IgD-negative memory B cell (primary cell): ENCODE measurements around the gene CISD3. TPM values are rescaled to one million over a fixed set of nuclear protein-coding genes. Genes with fewer than 3 reads are reported as not detected.
"Not testable (repeated sequence)": the region's sequence is repeated elsewhere in the genome, so short reads cannot be mapped to it uniquely, and the experiment has no call there.

Source experiments
- H3K27ac Mint-ChIP-seq, 3 donors: one replicate each; pipeline ENCODE4 v1.8.0; 2020 to 2022; ENCODE audit warnings: mild to moderate bottlenecking in 3 of 3, mixed read lengths in 3 of 3, moderate library complexity in 1 of 3
- H3K27me3 Mint-ChIP-seq: one replicate; pipeline ENCODE4 v1.8.0; 2021; ENCODE audit warnings: mixed read lengths
- H3K36me3 Mint-ChIP-seq: one replicate; pipeline ENCODE4 v1.8.0; 2020; ENCODE audit warnings: mild to moderate bottlenecking, mixed read lengths
- H3K4me1 Mint-ChIP-seq, 3 donors: one replicate each; pipeline ENCODE4 v1.8.0; 2020 to 2022; ENCODE audit warnings: mixed read lengths in 3 of 3, mild to moderate bottlenecking in 1 of 3
- H3K4me3 Mint-ChIP-seq, 4 donors: one replicate each; pipeline ENCODE4 v1.8.0; 2020 to 2022; ENCODE audit warnings: mild to moderate bottlenecking in 4 of 4, mixed read lengths in 4 of 4, moderate library complexity in 3 of 4
- H3K9me3 Mint-ChIP-seq, 3 donors: one replicate each; pipeline ENCODE4 v1.8.0; 2020 to 2021; ENCODE audit warnings: mixed read lengths in 3 of 3, mild to moderate bottlenecking in 1 of 3
- polyA plus RNA-seq: library from polyadenylated mRNA; unstranded; fragments of 300-500 nt; fragmentation: Illumina TruSeq; gene quantifications from one replicate; pipeline ENCODE4 v1.2.3, GENCODE V29; 2021

CISD3 gene
- polyA plus RNA-seq, 1 donor from 2014 or later = 29.1 TPM

- Mint-ChIP-seq H3K27me3 (no peaks in the 10 kb centered on the region), H3K4me3 (no peak overlapping the region), H3K27ac (peak overlapping the region in 1 of 3 donors; percentile 86), H3K9me3 (no peaks in the 10 kb centered on the region), H3K4me1 (peaks cover 1 to 14% (median 8%) of the 10 kb centered on the region in 3 donors), H3K36me3 (peaks cover 2% of the 10 kb centered on the region)
Measured at GRCh38 chr17:38713456-38714075, 16.6 kb upstream of the CISD3 start.

GRCh38 chr17:38715216-38715943 lies 14.8 kb upstream of the CISD3 start:
- Mint-ChIP-seq H3K36me3 (peaks cover 2% of the 10 kb centered on the region), H3K27me3 (no peaks in the 10 kb centered on the region), H3K4me1 (peaks cover 4 to 5% (median 5%) of the 10 kb centered on the region in 3 donors), H3K27ac (peak overlapping the region in 2 of 3 donors; percentile 73 to 89), H3K4me3 (no peak overlapping the region), H3K9me3 (no peaks in the 10 kb centered on the region)

GRCh38 chr17:38716368-38717005 lies 13.7 kb upstream of the CISD3 start:
- Mint-ChIP-seq H3K9me3 (no peaks in the 10 kb centered on the region), H3K36me3 (peaks cover 2% of the 10 kb centered on the region), H3K4me3 (no peak overlapping the region), H3K4me1 (peaks cover 5 to 14% (median 5%) of the 10 kb centered on the region in 3 donors), H3K27me3 (no peaks in the 10 kb centered on the region), H3K27ac (no peak overlapping the region)

GRCh38 chr17:38717139-38717745 lies 12.9 kb upstream of the CISD3 start:
- Mint-ChIP-seq H3K27ac (no peak overlapping the region), H3K9me3 (no peaks in the 10 kb centered on the region), H3K4me1 (peaks cover 5 to 14% (median 5%) of the 10 kb centered on the region in 3 donors), H3K36me3 (peaks cover 2% of the 10 kb centered on the region), H3K27me3 (no peaks in the 10 kb centered on the region), H3K4me3 (no peak overlapping the region)

- H3K4me3 Mint-ChIP-seq = no peak overlapping the region
- peaks cover 5 to 14% (median 9%) of the 10 kb centered on the region in 3 donors for H3K4me1 Mint-ChIP-seq
- H3K9me3 Mint-ChIP-seq = no peaks in the 10 kb centered on the region
- peak overlapping the region in 1 of 3 donors; percentile 56 for H3K27ac Mint-ChIP-seq
- H3K36me3 Mint-ChIP-seq = peaks cover 4% of the 10 kb centered on the region
- no peaks in the 10 kb centered on the region for H3K27me3 Mint-ChIP-seq
Measured at GRCh38 chr17:38719289-38719942, 10.7 kb upstream of the CISD3 start.

GRCh38 chr17:38719943-38720641 lies 10.0 kb upstream of the CISD3 start:
- Mint-ChIP-seq H3K36me3 (peaks cover 2% of the 10 kb centered on the region), H3K9me3 (no peaks in the 10 kb centered on the region), H3K4me1 (peaks cover 3 to 14% (median 4%) of the 10 kb centered on the region in 3 donors)

GRCh38 chr17:38720941-38721340 lies 9.2 kb upstream of the CISD3 start:
- no peaks in the 10 kb centered on the region for H3K27me3 Mint-ChIP-seq
- H3K36me3 Mint-ChIP-seq = peaks cover 2% of the 10 kb centered on the region
- H3K9me3 Mint-ChIP-seq = no peaks in the 10 kb centered on the region
- peaks cover 3 to 14% (median 8%) of the 10 kb centered on the region in 3 donors for H3K4me1 Mint-ChIP-seq
- peak overlapping the region in 1 of 3 donors; percentile 79 for H3K27ac Mint-ChIP-seq
- H3K4me3 Mint-ChIP-seq = peak overlapping the region in 1 of 4 donors; percentile 15

More at GRCh38 chr17:38719943-38720641, 10.0 kb upstream of the CISD3 start:
- no peak overlapping the region for H3K27ac Mint-ChIP-seq
- no peaks in the 10 kb centered on the region for H3K27me3 Mint-ChIP-seq
- no peak overlapping the region for H3K4me3 Mint-ChIP-seq

- Mint-ChIP-seq H3K27ac (no peak overlapping the region), H3K27me3 (no peaks in the 10 kb centered on the region)
Measured at GRCh38 chr17:38721802-38722201, 8.3 kb upstream of the CISD3 start.

GRCh38 chr17:38724337-38724988 lies 5.7 kb upstream of the CISD3 start:
- Mint-ChIP-seq H3K27me3 (no peaks in the 10 kb centered on the region), H3K4me3 (no peak overlapping the region), H3K27ac (peak overlapping the region in 1 of 3 donors; percentile 48), H3K36me3 (peaks cover 2% of the 10 kb centered on the region), H3K4me1 (peaks cover 20 to 28% (median 25%) of the 10 kb centered on the region in 3 donors), H3K9me3 (no peaks in the 10 kb centered on the region)

More at GRCh38 chr17:38721802-38722201, 8.3 kb upstream of the CISD3 start:
- Mint-ChIP-seq H3K9me3 (no peaks in the 10 kb centered on the region), H3K4me1 (peaks cover 5 to 14% (median 8%) of the 10 kb centered on the region in 3 donors), H3K36me3 (peaks cover 2% of the 10 kb centered on the region), H3K4me3 (no peak overlapping the region)

GRCh38 chr17:38725066-38725465 lies 5.1 kb upstream of the CISD3 start:
- H3K27ac Mint-ChIP-seq = peak overlapping the region in 2 of 3 donors; percentile 13 to 48
- no peaks in the 10 kb centered on the region for H3K9me3 Mint-ChIP-seq
- H3K4me1 Mint-ChIP-seq = peaks cover 20 to 29% (median 26%) of the 10 kb centered on the region in 3 donors
- H3K27me3 Mint-ChIP-seq = no peaks in the 10 kb centered on the region
- H3K36me3 Mint-ChIP-seq = peaks cover 2% of the 10 kb centered on the region
- no peak overlapping the region for H3K4me3 Mint-ChIP-seq

- H3K36me3 Mint-ChIP-seq, H3K27me3 Mint-ChIP-seq, H3K9me3 Mint-ChIP-seq: not testable (repeated sequence)
- Mint-ChIP-seq H3K27ac (peak overlapping the region in 2 of 3 donors; percentile 8 to 39), H3K4me1 (peaks cover 20 to 33% (median 31%) of the 10 kb centered on the region in 3 donors), H3K4me3 (peak overlapping the region in 2 of 4 donors; percentile 27 to 73)
Measured at GRCh38 chr17:38726145-38726544, 4.0 kb upstream of the CISD3 start.

- Mint-ChIP-seq H3K36me3 (peaks cover 2% of the 10 kb centered on the region), H3K9me3 (no peaks in the 10 kb centered on the region), H3K27me3 (no peaks in the 10 kb centered on the region), H3K4me3 (peak overlapping the region; percentile 64 to 94 (median 74)), H3K4me1 (peaks cover 17 to 39% (median 31%) of the 10 kb centered on the region in 3 donors), H3K27ac (peak overlapping the region; percentile 71 to 96 (median 81))
Measured at GRCh38 chr17:38727736-38728135, 2.4 kb upstream of the CISD3 start.

GRCh38 chr17:38728290-38728831 lies 1.8 kb upstream of the CISD3 start:
- H3K9me3 Mint-ChIP-seq = no peaks in the 10 kb centered on the region
- no peaks in the 10 kb centered on the region for H3K27me3 Mint-ChIP-seq
- H3K36me3 Mint-ChIP-seq = peaks cover 2% of the 10 kb centered on the region
- peak overlapping the region; percentile 64 to 94 (median 74) for H3K4me3 Mint-ChIP-seq
- peaks cover 17 to 40% (median 27%) of the 10 kb centered on the region in 3 donors for H3K4me1 Mint-ChIP-seq
- H3K27ac Mint-ChIP-seq = peak overlapping the region; percentile 71 to 96 (median 81)
